ENCODE data around the gene GFOD1.

GFOD1 gene

DNA sequence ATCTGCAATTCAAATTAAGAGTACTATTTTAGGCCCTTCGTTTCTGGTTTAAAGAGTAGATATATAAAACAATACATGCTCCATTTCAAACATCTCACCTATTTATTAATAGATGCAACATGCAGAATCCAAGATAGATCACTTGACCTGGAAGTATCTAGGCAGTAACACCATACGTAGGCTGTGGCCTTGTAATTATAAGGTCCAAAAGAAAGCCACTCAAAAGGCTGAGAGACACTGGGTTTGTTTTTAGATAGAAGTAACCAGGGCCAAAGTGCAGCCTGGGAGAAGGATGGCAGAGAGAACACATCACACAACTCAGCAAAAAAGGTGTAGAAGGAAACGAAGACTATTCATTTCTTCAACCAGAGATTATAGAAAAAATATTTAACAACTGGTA is 8.4 kb upstream of the GFOD1 start:
- TF ChIP-seq YY1 (IDR thresholded peaks at IDR 0.05; ENCODE audit: low read depth) (no peak), CREB1 (IDR thresholded peaks at IDR 0.05; ENCODE audit: low read depth) (no peak), CEBPB (IDR thresholded peaks at IDR 0.05) (no peak), EP300 (IDR thresholded peaks at IDR 0.05; ENCODE audit: borderline replicate concordance) (no peak), TAF1 (IDR thresholded peaks at IDR 0.05; ENCODE audit: low read depth) (no peak), RAD21 (IDR thresholded peaks at IDR 0.05; ENCODE audit: low read depth) (no peak), MAX (IDR thresholded peaks at IDR 0.05) (no peak), TCF12 (IDR thresholded peaks at IDR 0.05; ENCODE audit: low read depth) (no peak), REST (IDR thresholded peaks at IDR 0.05; ENCODE audit: low read depth) (no peak), NFIC (IDR thresholded peaks at IDR 0.05) (no peak), EGR1 (IDR thresholded peaks at IDR 0.05) (no peak)
- TF ChIP-seq, protein P1, sequence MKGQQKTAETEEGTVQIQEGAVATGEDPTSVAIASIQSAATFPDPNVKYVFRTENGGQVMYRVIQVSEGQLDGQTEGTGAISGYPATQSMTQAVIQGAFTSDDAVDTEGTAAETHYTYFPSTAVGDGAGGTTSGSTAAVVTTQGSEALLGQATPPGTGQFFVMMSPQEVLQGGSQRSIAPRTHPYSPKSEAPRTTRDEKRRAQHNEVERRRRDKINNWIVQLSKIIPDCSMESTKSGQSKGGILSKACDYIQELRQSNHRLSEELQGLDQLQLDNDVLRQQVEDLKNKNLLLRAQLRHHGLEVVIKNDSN (IDR thresholded peaks at IDR 0.05) = no peak

GRCh38 chr6:13495112-13495776 is 7.8 kb upstream of the GFOD1 start:
- TF ChIP-seq EP300 (IDR thresholded peaks at IDR 0.05; ENCODE audit: borderline replicate concordance) (no peak), NFIC (IDR thresholded peaks at IDR 0.05) (no peak), TEAD4 (IDR thresholded peaks at IDR 0.05) (no peak), ZBTB7A (IDR thresholded peaks at IDR 0.05; ENCODE audit: low read depth) (no peak), CEBPB (IDR thresholded peaks at IDR 0.05) (no peak), TCF12 (IDR thresholded peaks at IDR 0.05; ENCODE audit: low read depth) (no peak), RAD21 (IDR thresholded peaks at IDR 0.05; ENCODE audit: low read depth) (no peak), TAF1 (IDR thresholded peaks at IDR 0.05; ENCODE audit: low read depth) (no peak), YY1 (IDR thresholded peaks at IDR 0.05; ENCODE audit: low read depth) (no peak), CREB1 (IDR thresholded peaks at IDR 0.05; ENCODE audit: low read depth) (no peak), REST (IDR thresholded peaks at IDR 0.05; ENCODE audit: low read depth) (no peak), FOXM1 (IDR thresholded peaks at IDR 0.05; ENCODE audit: borderline replicate concordance, low read depth) (no peak)
- TF ChIP-seq, protein P1 (IDR thresholded peaks at IDR 0.05) = no peak

DNA sequence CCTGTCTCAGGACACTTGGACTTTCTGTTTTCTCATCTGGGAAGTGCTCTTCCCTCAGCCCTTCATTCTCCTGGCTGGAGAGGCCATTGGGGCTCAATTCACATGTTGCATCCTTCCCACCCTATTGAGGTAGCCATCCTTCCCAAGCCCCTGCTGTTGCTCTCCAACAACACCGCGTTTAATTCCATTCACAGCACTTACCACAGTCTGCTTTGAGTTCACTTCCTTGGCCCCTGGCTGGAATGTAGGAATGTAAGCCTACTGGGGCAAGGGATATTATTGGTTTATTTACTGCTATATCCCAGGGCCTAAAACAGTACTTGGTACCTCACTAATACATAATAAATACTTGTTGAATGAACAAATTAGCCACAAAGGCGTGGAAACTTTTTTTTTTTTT is 6.7 kb upstream of the GFOD1 start:
- TF ChIP-seq, protein P1 (IDR thresholded peaks at IDR 0.05) = no peak
- TF ChIP-seq CEBPB (IDR thresholded peaks at IDR 0.05) (no peak), NFIC (IDR thresholded peaks at IDR 0.05) (no peak), FOXM1 (IDR thresholded peaks at IDR 0.05; ENCODE audit: borderline replicate concordance, low read depth) (no peak), ZBTB7A (IDR thresholded peaks at IDR 0.05; ENCODE audit: low read depth) (no peak), EP300 (IDR thresholded peaks at IDR 0.05; ENCODE audit: borderline replicate concordance) (no peak), EGR1 (IDR thresholded peaks at IDR 0.05) (no peak)

- TF ChIP-seq RAD21 (IDR thresholded peaks at IDR 0.05; ENCODE audit: low read depth) (no peak), CREB1 (IDR thresholded peaks at IDR 0.05; ENCODE audit: low read depth) (no peak), FOXM1 (IDR thresholded peaks at IDR 0.05; ENCODE audit: borderline replicate concordance, low read depth) (no peak), EGR1 (IDR thresholded peaks at IDR 0.05) (no peak), TEAD4 (IDR thresholded peaks at IDR 0.05) (no peak), REST (IDR thresholded peaks at IDR 0.05; ENCODE audit: low read depth) (no peak), ZBTB7A (IDR thresholded peaks at IDR 0.05; ENCODE audit: low read depth) (no peak), EP300 (IDR thresholded peaks at IDR 0.05; ENCODE audit: borderline replicate concordance) (no peak), NFIC (IDR thresholded peaks at IDR 0.05) (no peak), TCF12 (IDR thresholded peaks at IDR 0.05; ENCODE audit: low read depth) (no peak), CEBPB (IDR thresholded peaks at IDR 0.05) (no peak), MAX (IDR thresholded peaks at IDR 0.05) (no peak), YY1 (IDR thresholded peaks at IDR 0.05; ENCODE audit: low read depth) (no peak)
- TF ChIP-seq, protein P1 (IDR thresholded peaks at IDR 0.05) = no peak
Measured at GRCh38 chr6:13493147-13493546, 5.7 kb upstream of the GFOD1 start.
